SK-N-SH (cell line): ENCODE data around the gene MAOB. TPM values are rescaled to one million over a fixed set of nuclear protein-coding genes. Genes with fewer than 3 reads are reported as not detected.

Source experiments
- CTCF ChIA-PET: fragments of 300-600, 350-600 bp; formaldehyde crosslinking; extraction: SDS; loops from one replicate; lab custom pipeline; 2021; lab: Yijun Ruan, JAX
- POLR2A ChIA-PET: fragments of 350-600 bp; sonication (Branson Sonifier 250); formaldehyde crosslinking; extraction: SDS; loops from one replicate; lab custom pipeline; 2020; ENCODE audit warnings: antibody characterized with exemption, inconsistent platforms; lab: Yijun Ruan, JAX
- DNase-seq: peaks from one replicate; pipeline ENCODE4 v3.0.0; 2012
- H2AFZ ChIP-seq: fragments of 200-600 bp; sonication (generic); 2 replicates; pipeline ENCODE4 v1.8.1; 2016; ENCODE audit warnings: antibody characterized with exemption, mild to moderate bottlenecking, low read depth
- H3F3A ChIP-seq: fragments of 200-600 bp; sonication (generic); replicated peaks from 2 replicates; pipeline ENCODE3; 2016; ENCODE audit warnings: antibody characterized with exemption, mild to moderate bottlenecking; ENCODE audit not compliant: insufficient read depth
- H3K27ac ChIP-seq, 2 experiments: fragments of 200-500 bp in 1 of 2; fragments of 200-600 bp in 1 of 2; sonication (Bioruptor generic) in 1 of 2; sonication (generic), shearing (Covaris generic) in 1 of 2; 2 replicates each; pipeline versions ENCODE4 v1.5.1 to v1.6.1; 2014 to 2016; ENCODE audit warnings: low read depth in 2 of 2, inconsistent platforms in 1 of 2, low read length in 1 of 2, mild to moderate bottlenecking in 1 of 2, mixed read lengths in 1 of 2
- H3K27me3 ChIP-seq: fragments of 200-600 bp; sonication (generic), shearing (Covaris generic); 2 replicates; pipeline ENCODE4 v1.6.1; 2016; ENCODE audit warnings: mixed run types; ENCODE audit not compliant: insufficient read depth
- H3K36me3 ChIP-seq, 2 experiments: fragments of 200-500 bp in 1 of 2; fragments of 200-600 bp in 1 of 2; sonication (Bioruptor generic) in 1 of 2; sonication (generic) in 1 of 2; replicated peaks in 1 of 2; 2 replicates each; pipeline versions ENCODE3 to v1.5.1; 2014 to 2016; ENCODE audit warnings: low read length in 1 of 2, mild to moderate bottlenecking in 1 of 2; ENCODE audit not compliant: insufficient read depth in 2 of 2, control insufficient read depth in 1 of 2
- H3K4me1 ChIP-seq, 2 experiments: fragments of 200-500 bp in 1 of 2; fragments of 200-600 bp in 1 of 2; sonication (Bioruptor generic) in 1 of 2; sonication (generic), shearing (Covaris generic) in 1 of 2; 2 replicates each; pipeline versions ENCODE4 v1.5.1 to v1.6.1; 2014 to 2016; ENCODE audit warnings: low read depth in 1 of 2, low read length in 1 of 2, mixed run types in 1 of 2; ENCODE audit not compliant: insufficient read depth in 2 of 2, control insufficient read depth in 1 of 2
- H3K4me2 ChIP-seq: fragments of 200-600 bp; sonication (generic), shearing (Covaris generic); 2 replicates; pipeline ENCODE4 v1.6.1; 2017; ENCODE audit warnings: mixed run types
- H3K4me3 ChIP-seq, 2 experiments: fragments of 200-500 bp in 1 of 2; fragments of 200-600 bp in 1 of 2; sonication (Bioruptor generic) in 1 of 2; sonication (generic), shearing (Covaris generic) in 1 of 2; 2 replicates each; pipeline versions ENCODE4 v1.5.1 to v1.8.1; 2014 to 2016; ENCODE audit warnings: low read depth in 2 of 2, inconsistent platforms in 1 of 2, low read length in 1 of 2, mild to moderate bottlenecking in 1 of 2, mixed read lengths in 1 of 2, moderate library complexity in 1 of 2
- H3K79me2 ChIP-seq: fragments of 200-600 bp; sonication (generic); 2 replicates; pipeline ENCODE4 v1.8.1; 2017; ENCODE audit warnings: mild to moderate bottlenecking; ENCODE audit not compliant: insufficient read depth
- H3K9ac ChIP-seq: fragments of 200-600 bp; sonication (generic); 2 replicates; pipeline ENCODE4 v1.6.1; 2017; ENCODE audit warnings: mixed run types
- H3K9me2 ChIP-seq: fragments of 200-600 bp; sonication (generic); 2 replicates; pipeline ENCODE4 v1.6.1; 2017; ENCODE audit warnings: mixed run types
- H3K9me3 ChIP-seq: fragments of 200-600 bp; sonication (generic); 2 replicates; pipeline ENCODE4 v1.6.1; 2017; ENCODE audit warnings: mixed run types, mild to moderate bottlenecking, moderate library complexity
- H4K20me1 ChIP-seq: fragments of 200-600 bp; sonication (generic); 2 replicates; pipeline ENCODE4 v1.6.1; 2017; ENCODE audit warnings: mild to moderate bottlenecking, mixed run types; ENCODE audit not compliant: insufficient read depth
- CTCF ChIP-seq: fragments of 200-600 bp; sonication (generic); IDR thresholded peaks from 2 replicates; pipeline ENCODE4 v1.6.1; 2017; ENCODE audit warnings: antibody characterized with exemption, mild to moderate bottlenecking, moderate library complexity
- ELF1 ChIP-seq: IDR thresholded peaks from 2 replicates; pipeline ENCODE4 v1.4.0; 2012
- EP300 ChIP-seq, 2 experiments: IDR thresholded peaks; 2 replicates each; pipeline versions ENCODE4 v1.4.0 to v1.6.1; 2012; ENCODE audit warnings: borderline replicate concordance in 1 of 2, low read depth in 1 of 2, low read length in 1 of 2
- FOSL2 ChIP-seq: IDR thresholded peaks from 2 replicates; pipeline ENCODE4 v1.4.0; 2012; ENCODE audit warnings: low read depth, mild to moderate bottlenecking, moderate library complexity, borderline replicate concordance
- GABPA ChIP-seq: IDR thresholded peaks from 2 replicates; pipeline ENCODE4 v1.4.0; 2012; ENCODE audit warnings: low read depth, mild to moderate bottlenecking
- GATA2 ChIP-seq: sonication (generic); formaldehyde crosslinking; IDR thresholded peaks from 2 replicates; pipeline ENCODE4 v1.5.0; 2020; ENCODE audit warnings: mild to moderate bottlenecking, missing genetic modification reagents
- IRF3 ChIP-seq: fragments of 150-350 bp; IDR thresholded peaks from 2 replicates; pipeline ENCODE4 v1.6.1; 2016; ENCODE audit warnings: mild to moderate bottlenecking, low read depth, low read length
- JUND ChIP-seq: IDR thresholded peaks from 2 replicates; pipeline ENCODE4 v1.4.0; 2012
- MAX ChIP-seq: IDR thresholded peaks from 2 replicates; pipeline ENCODE4 v1.4.0; 2012; ENCODE audit warnings: low read depth
- MEF2A ChIP-seq: IDR thresholded peaks from 2 replicates; pipeline ENCODE4 v1.4.0; 2012; ENCODE audit warnings: low read depth, borderline replicate concordance
- NRF1 ChIP-seq: IDR thresholded peaks from 2 replicates; pipeline ENCODE4 v1.6.1; 2012; ENCODE audit warnings: low read depth, mild to moderate bottlenecking, low read length
- RAD21 ChIP-seq: IDR thresholded peaks from 2 replicates; pipeline ENCODE4 v1.6.1; 2012; ENCODE audit warnings: mild to moderate bottlenecking, low read length
- RFX5 ChIP-seq: IDR thresholded peaks from 2 replicates; pipeline ENCODE4 v1.6.1; 2012; ENCODE audit warnings: mild to moderate bottlenecking, improper control_type of control experiment, low read length
- RXRA ChIP-seq: IDR thresholded peaks from 2 replicates; pipeline ENCODE4 v1.4.0; 2012; ENCODE audit warnings: low read depth, mild to moderate bottlenecking, borderline replicate concordance
- SIN3A ChIP-seq: IDR thresholded peaks from 2 replicates; pipeline ENCODE4 v1.6.1; 2012; ENCODE audit warnings: low read depth, mild to moderate bottlenecking, low read length, moderate library complexity, borderline replicate concordance
- SMC3 ChIP-seq: IDR thresholded peaks from 2 replicates; pipeline ENCODE4 v1.6.1; 2012; ENCODE audit warnings: low read depth, low read length, improper control_type of control experiment
- TAF1 ChIP-seq: IDR thresholded peaks from 2 replicates; pipeline ENCODE4 v1.6.1; 2012; ENCODE audit warnings: low read depth, mild to moderate bottlenecking, low read length, moderate library complexity, borderline replicate concordance
- TEAD4 ChIP-seq: IDR thresholded peaks from 2 replicates; pipeline ENCODE4 v1.4.0; 2012; ENCODE audit warnings: mild to moderate bottlenecking, borderline replicate concordance; ENCODE audit not compliant: insufficient read depth
- USF2 ChIP-seq: fragments of 150-350 bp; IDR thresholded peaks from 2 replicates; pipeline ENCODE4 v1.6.1; 2017; ENCODE audit warnings: antibody characterized with exemption, low read length, low read depth, borderline replicate concordance
- YY1 ChIP-seq: IDR thresholded peaks from 2 replicates; pipeline ENCODE4 v1.4.0; 2012; ENCODE audit warnings: low read depth, mild to moderate bottlenecking
- WGBS: methylation state at CpG from one replicate; pipeline ENCODE4 v1.1.6; 2017; ENCODE audit warnings: low lambda C conversion rate; 5-methylcytosine and 5-hydroxymethylcytosine counted together
- polyA plus RNA-seq, 3 experiments: library from polyadenylated mRNA; depleted of rRNA; stranded (reverse); fragments of >200 nt; gene quantifications; 2 replicates each; pipeline ENCODE4 v1.2.3, GENCODE V29; 2012

The MAOB gene
- polyA plus RNA-seq, 1 of the 3 experiments (the other 2 are of a cell fraction), result 0.92 TPM

GRCh38 chrX:43804021-43804420 lies 78.2 kb downstream of the MAOB start:
- WGBS, result 17% methylated on average over 5 of the region's 5 CpGs
- no peak overlapping the region for H3K9ac ChIP-seq
- POLR2A ChIA-PET, result no interaction called here
- no peaks in the 10 kb centered on the region for H3K9me3 ChIP-seq
- no peaks in the 10 kb centered on the region for H3K79me2 ChIP-seq
- no peak for DNase-seq
- peaks cover 0 to 2% of the 10 kb centered on the region in 2 experiments; a peak in 1 of 4 replicates for H3K4me1 ChIP-seq
- TF ChIP-seq FOSL2, result no peak
- TF ChIP-seq ELF1, result no peak
- TF ChIP-seq MEF2A, result no peak
- no peak for TF ChIP-seq MAX
- TF ChIP-seq SIN3A, result no peak
- H4K20me1 ChIP-seq, result no peaks in the 10 kb centered on the region
- H3K4me2 ChIP-seq, result no peak overlapping the region
- H3K36me3 ChIP-seq, result no peaks in the 10 kb centered on the region
- H3K4me3 ChIP-seq, result no peak overlapping the region
- H3K27ac ChIP-seq, result no peak overlapping the region
- H2AFZ ChIP-seq, result no peak overlapping the region
- H3F3A ChIP-seq, result no peaks in the 10 kb centered on the region
- 0 out of 2 replicates have a peak, but pooled peaks cover 8% of the 10 kb centered on the region for H3K27me3 ChIP-seq
- no peaks in the 10 kb centered on the region for H3K9me2 ChIP-seq
- CTCF ChIA-PET, result interaction anchor here (1.1 kb wide), 1 partner anchor 9 kb away, joined by 4 read pairs; no protein-coding TSS in a partner anchor

GRCh38 chrX:43785930-43786591 lies 96.2 kb downstream of the MAOB start:
- ChIA-PET CTCF (no interaction called here), POLR2A (no interaction called here)
- H3K4me2 ChIP-seq, result no peak overlapping the region
- no peak overlapping the region for H3K9ac ChIP-seq
- no peak overlapping the region for H2AFZ ChIP-seq
- no peaks in the 10 kb centered on the region for H3K9me3 ChIP-seq
- no peak overlapping the region for H3K4me3 ChIP-seq
- no peaks in the 10 kb centered on the region for H3K36me3 ChIP-seq
- no peak for TF ChIP-seq MEF2A
- TF ChIP-seq EP300 (IDR thresholded peaks at IDR 0.05; ENCODE audit: borderline replicate concordance in 1 of 2, low read depth in 1 of 2, low read length in 1 of 2), result no peak
- TF ChIP-seq CTCF, result no peak
- no peak for TF ChIP-seq IRF3
- no peak for TF ChIP-seq JUND
- TF ChIP-seq YY1, result no peak
- TF ChIP-seq FOSL2, result no peak
- TF ChIP-seq RAD21, result no peak
- TF ChIP-seq TEAD4, result no peak
- TF ChIP-seq SMC3, result no peak
- no peak for TF ChIP-seq RFX5
- no peak for TF ChIP-seq GATA2
- no peak for TF ChIP-seq NRF1
- TF ChIP-seq GABPA, result no peak
- no peak for TF ChIP-seq TAF1
- no peak for TF ChIP-seq RXRA
- TF ChIP-seq SIN3A, result no peak
- no peak for TF ChIP-seq USF2
- no peak for TF ChIP-seq ELF1
- DNase-seq, result no peak
- no peaks in the 10 kb centered on the region for H3K79me2 ChIP-seq
- no peak overlapping the region for H3K27ac ChIP-seq
- no peaks in the 10 kb centered on the region for H3K27me3 ChIP-seq
- WGBS, result 44% methylated on average over 5 of the region's 5 CpGs
- no peaks in the 10 kb centered on the region for H3K4me1 ChIP-seq
- H4K20me1 ChIP-seq, result no peaks in the 10 kb centered on the region
- H3F3A ChIP-seq, result no peaks in the 10 kb centered on the region
- no peaks in the 10 kb centered on the region for H3K9me2 ChIP-seq
